Right lobe of liver (tissue), 4 donors: ENCODE results near the gene ZNF223.

Experiments
- CTCF ChIP-seq, 4 donors: fragments of 200-600 bp in 3 of 4; fragments of 450-650 bp in 1 of 4; IDR thresholded peaks; one replicate each; pipeline versions ENCODE4 v1.5.1 to v1.8.0; 2016 to 2022; ENCODE audit warnings: antibody characterized with exemption in 4 of 4, mild to moderate bottlenecking in 2 of 4
- POLR2A ChIP-seq: fragments of 450-650 bp; IDR thresholded peaks from one replicate; pipeline ENCODE4 v1.6.1; 2017; ENCODE audit warnings: antibody characterized with exemption, mild to moderate bottlenecking
- donor health status: DM: no; HTN: no; CAD: no.
- donor health status: DM: no; HTN: no; CAD: no.
- donor health status: DM: no; HTN: yes; CAD: no.

- no peak for TF ChIP-seq POLR2A
- no peak for TF ChIP-seq CTCF (IDR thresholded peaks at IDR 0.05)
These were observed 7.4 kb downstream of the ZNF223 start for GRCh38 chr19:44059229-44059628.
